Measurements from ENCODE around the gene DOCK10.

Gene DOCK10

DNA sequence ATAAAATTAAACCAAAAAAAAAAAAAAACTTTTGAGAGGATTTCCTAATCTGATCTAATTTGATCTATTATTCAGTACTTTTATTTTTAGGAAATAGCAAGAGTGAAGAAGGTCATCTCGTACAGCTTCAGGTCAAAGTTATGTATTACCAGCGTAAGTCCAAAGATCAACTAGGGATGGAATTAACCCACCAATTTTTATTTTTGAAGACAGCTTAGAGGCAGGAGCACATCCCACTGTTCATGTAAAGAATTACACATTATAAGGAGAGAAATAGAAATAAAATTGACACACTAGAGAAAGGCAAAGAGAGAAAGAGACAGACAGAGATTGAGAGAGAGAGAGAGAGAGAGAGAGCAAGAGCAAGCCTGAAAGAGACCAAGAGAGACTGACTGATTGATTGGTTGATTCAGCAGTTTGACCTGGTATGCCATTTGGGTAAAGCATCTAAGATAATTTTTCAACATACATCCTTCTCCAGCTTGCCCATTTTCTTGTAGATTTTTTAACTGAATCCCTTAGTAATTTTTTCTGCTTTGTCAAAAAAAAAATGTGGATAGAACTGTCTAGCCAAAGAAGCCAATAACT lies 25.1 kb downstream of the DOCK10 start:
- no peak for DNase-seq (ENCODE audit: low read depth)
- TF ChIP-seq, protein P1, sequence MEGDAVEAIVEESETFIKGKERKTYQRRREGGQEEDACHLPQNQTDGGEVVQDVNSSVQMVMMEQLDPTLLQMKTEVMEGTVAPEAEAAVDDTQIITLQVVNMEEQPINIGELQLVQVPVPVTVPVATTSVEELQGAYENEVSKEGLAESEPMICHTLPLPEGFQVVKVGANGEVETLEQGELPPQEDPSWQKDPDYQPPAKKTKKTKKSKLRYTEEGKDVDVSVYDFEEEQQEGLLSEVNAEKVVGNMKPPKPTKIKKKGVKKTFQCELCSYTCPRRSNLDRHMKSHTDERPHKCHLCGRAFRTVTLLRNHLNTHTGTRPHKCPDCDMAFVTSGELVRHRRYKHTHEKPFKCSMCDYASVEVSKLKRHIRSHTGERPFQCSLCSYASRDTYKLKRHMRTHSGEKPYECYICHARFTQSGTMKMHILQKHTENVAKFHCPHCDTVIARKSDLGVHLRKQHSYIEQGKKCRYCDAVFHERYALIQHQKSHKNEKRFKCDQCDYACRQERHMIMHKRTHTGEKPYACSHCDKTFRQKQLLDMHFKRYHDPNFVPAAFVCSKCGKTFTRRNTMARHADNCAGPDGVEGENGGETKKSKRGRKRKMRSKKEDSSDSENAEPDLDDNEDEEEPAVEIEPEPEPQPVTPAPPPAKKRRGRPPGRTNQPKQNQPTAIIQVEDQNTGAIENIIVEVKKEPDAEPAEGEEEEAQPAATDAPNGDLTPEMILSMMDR (IDR thresholded peaks at IDR 0.05; ENCODE audit: insufficient read depth, low read depth, low read length, missing control alignments): no peak

DNA sequence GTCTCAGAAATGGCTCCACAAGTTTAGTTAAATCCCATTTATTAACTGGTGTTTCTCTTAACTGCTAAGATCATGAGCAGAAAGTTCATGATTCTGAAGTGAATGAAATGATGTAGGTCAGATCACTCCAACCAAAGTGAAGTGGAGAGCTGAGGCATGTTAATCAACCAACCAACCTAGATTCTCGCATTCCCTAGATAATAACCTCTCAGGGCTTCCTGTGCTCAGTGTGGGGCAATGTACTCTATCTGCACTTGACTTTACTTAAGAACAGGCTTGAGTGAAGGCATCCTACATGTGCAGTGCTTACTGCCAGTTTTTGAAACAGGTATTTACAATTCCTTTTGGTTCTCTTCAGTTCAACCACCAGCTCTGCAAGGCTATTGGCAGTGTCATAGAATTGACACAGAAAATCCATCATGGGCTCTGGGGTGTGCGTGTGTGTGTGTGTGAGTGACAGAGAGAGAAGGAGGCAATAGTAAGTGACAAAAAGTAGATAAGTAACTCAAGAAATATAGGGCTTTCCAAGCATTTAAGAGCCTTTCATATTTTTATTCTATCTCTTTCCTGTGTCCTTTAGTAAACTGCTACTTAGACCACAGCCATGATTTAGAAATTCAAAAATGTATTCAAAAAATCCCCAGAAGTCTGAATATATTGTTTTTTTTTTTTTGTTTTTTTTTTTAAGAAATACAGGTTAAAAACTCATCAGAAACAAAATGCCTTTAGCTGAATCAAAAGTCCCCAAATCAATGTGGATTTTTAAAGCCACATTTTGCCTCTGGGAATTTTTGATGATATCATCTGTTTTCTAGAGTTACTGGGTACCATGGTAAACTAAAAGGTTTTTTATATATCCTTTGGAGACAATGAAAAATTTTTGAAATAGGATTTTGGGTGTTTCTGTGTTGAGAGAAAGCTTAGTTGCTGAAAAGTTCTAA lies 28.6 kb downstream of the DOCK10 start:
- no peak overlapping the region for H3K4me3 ChIP-seq (ENCODE audit: low read length)
- TF ChIP-seq, protein P1 (IDR thresholded peaks at IDR 0.05; ENCODE audit: insufficient read depth, low read depth, low read length, missing control alignments): no peak
- no peak for DNase-seq (ENCODE audit: low read depth)

More for the DNA sequence above, 25.1 kb downstream of the DOCK10 start:
- no peak overlapping the region for H3K4me3 ChIP-seq (ENCODE audit: low read length)

DNA sequence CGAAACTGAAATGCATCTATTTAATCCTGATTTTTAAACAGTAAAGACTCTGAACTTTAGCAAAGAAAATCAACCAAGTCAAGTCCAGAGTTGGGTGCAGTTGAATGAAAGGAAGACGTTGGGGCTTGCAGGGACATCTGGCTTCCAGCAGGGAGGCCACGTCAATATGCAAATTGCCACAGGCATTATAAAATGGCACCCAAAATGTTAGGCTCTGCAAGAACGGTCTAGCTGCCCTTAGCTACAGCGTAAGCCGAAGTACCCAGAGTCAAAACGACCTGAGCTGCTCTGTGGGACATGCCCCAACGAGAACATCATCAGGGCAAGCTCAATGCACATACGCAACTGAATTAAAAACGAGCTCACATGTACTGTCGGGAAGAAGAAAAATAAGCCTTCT lies 30.7 kb downstream of the DOCK10 start:
- DNase-seq (ENCODE audit: low read depth): peak; percentile 27
- H3K4me3 ChIP-seq (ENCODE audit: low read length): no peak overlapping the region
- TF ChIP-seq, protein P1 (IDR thresholded peaks at IDR 0.05; ENCODE audit: insufficient read depth, low read depth, low read length, missing control alignments): no peak

DNA sequence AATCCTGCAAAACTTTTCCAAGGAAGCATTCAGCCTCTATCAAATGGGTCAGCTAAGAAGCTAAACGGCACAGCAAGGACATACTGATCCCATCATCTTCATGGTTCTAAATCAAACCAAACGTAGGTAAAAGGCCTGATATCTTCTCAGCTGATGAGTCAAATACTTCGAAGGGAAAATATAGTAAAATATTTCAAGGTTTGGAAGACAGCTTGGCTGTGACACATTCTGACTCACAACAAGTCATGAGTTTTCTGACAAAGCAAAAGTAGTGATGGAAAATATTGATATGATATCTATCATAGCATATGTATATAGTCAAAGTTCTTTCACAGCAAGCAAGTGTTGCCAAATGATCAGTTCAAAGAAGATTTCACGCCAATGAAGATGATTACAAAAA lies 31.5 kb downstream of the DOCK10 start:
- DNase-seq (ENCODE audit: low read depth): peak; percentile 84
- TF ChIP-seq, protein P1 (IDR thresholded peaks at IDR 0.05; ENCODE audit: insufficient read depth, low read depth, low read length, missing control alignments): no peak
- H3K4me3 ChIP-seq (ENCODE audit: low read length): no peak overlapping the region

DNA sequence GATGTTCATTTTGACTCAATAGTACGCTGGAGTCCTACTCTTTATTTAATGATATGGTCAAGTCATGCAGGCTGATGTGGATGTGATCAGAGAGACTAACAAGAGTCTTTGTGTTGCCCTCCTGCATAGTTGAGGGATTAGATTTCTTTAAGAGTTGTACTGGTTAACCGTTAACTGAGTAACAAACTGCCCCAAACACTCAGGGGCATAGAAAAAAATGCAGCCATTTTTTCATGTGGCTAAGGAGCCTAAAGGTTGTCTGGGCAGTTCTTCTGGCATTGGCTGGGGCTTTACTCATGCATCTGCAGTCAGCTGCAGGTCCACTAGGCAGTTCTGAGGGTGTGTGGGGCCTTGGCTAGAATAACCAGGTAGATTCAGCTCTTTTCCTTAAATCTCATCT lies 32.5 kb downstream of the DOCK10 start:
- peak; percentile 17 for DNase-seq (ENCODE audit: low read depth)
- TF ChIP-seq, protein P1 (IDR thresholded peaks at IDR 0.05; ENCODE audit: insufficient read depth, low read depth, low read length, missing control alignments): no peak
- H3K4me3 ChIP-seq (ENCODE audit: low read length): no peak overlapping the region

DNA sequence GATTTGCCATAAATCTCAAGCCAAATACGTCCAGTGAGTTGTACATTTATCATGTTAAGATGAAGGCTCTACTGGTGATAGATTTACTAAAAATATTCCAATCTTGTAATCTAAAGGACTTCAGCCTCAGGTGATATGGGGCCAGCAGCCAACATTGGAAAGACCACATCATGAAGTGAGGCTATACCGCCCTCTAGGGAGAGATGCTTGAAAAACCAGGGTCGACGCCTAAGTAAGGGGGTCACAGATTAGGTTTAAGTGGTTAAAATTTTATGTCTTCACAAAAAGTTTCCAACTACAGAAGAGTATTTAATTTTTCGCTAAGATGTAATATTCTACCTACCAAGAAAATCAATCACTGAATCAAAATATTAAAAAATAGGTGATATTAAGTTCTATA lies 33.3 kb downstream of the DOCK10 start:
- DNase-seq (ENCODE audit: low read depth): peak; percentile 32
- TF ChIP-seq, protein P1 (IDR thresholded peaks at IDR 0.05; ENCODE audit: insufficient read depth, low read depth, low read length, missing control alignments): peak; percentile 43
- H3K4me3 ChIP-seq (ENCODE audit: low read length): no peak overlapping the region

Measured in epithelial cell of esophagus (primary cell).